Measurements from ENCODE around the gene LEAP2. TPM values are rescaled to one million over a fixed set of nuclear protein-coding genes. Genes with fewer than 3 reads are reported as not detected.

LEAP2 gene
- polyA plus RNA-seq, 1 of the 3 experiments (the other 2 are of a cell fraction): 0.64 TPM

DNA sequence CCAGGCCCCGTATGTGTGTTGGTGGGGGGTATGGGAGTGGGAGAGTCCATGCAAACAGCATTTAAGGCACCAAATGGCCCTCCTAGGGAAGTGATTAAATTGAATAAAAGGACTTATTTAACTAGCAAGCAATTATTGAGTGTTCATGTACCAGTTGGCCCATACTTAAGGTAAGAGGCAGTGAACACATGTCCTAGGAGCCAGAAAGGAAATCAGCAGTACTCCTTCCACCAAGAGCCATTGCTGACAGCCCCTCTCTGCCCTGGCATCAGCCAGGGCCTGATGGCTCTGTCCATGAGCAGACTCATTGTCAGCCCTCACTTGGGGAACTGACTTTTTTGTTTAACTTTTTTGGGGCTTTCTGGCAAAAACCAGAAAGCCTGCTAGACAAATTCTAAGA lies 32.6 kb upstream of the LEAP2 start (continued):
- TF ChIP-seq, protein P1, sequence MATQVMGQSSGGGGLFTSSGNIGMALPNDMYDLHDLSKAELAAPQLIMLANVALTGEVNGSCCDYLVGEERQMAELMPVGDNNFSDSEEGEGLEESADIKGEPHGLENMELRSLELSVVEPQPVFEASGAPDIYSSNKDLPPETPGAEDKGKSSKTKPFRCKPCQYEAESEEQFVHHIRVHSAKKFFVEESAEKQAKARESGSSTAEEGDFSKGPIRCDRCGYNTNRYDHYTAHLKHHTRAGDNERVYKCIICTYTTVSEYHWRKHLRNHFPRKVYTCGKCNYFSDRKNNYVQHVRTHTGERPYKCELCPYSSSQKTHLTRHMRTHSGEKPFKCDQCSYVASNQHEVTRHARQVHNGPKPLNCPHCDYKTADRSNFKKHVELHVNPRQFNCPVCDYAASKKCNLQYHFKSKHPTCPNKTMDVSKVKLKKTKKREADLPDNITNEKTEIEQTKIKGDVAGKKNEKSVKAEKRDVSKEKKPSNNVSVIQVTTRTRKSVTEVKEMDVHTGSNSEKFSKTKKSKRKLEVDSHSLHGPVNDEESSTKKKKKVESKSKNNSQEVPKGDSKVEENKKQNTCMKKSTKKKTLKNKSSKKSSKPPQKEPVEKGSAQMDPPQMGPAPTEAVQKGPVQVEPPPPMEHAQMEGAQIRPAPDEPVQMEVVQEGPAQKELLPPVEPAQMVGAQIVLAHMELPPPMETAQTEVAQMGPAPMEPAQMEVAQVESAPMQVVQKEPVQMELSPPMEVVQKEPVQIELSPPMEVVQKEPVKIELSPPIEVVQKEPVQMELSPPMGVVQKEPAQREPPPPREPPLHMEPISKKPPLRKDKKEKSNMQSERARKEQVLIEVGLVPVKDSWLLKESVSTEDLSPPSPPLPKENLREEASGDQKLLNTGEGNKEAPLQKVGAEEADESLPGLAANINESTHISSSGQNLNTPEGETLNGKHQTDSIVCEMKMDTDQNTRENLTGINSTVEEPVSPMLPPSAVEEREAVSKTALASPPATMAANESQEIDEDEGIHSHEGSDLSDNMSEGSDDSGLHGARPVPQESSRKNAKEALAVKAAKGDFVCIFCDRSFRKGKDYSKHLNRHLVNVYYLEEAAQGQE (IDR thresholded peaks at IDR 0.05; ENCODE audit: low read depth, low read length): no peak
- no peak for TF ChIP-seq JUND (IDR thresholded peaks at IDR 0.05)
- no peak for TF ChIP-seq YY1 (IDR thresholded peaks at IDR 0.05; ENCODE audit: low read depth)
- TF ChIP-seq, protein P2, sequence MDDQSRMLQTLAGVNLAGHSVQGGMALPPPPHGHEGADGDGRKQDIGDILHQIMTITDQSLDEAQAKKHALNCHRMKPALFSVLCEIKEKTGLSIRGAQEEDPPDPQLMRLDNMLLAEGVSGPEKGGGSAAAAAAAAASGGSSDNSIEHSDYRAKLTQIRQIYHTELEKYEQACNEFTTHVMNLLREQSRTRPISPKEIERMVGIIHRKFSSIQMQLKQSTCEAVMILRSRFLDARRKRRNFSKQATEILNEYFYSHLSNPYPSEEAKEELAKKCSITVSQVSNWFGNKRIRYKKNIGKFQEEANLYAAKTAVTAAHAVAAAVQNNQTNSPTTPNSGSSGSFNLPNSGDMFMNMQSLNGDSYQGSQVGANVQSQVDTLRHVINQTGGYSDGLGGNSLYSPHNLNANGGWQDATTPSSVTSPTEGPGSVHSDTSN (IDR thresholded peaks at IDR 0.05): no peak
- no peak for TF ChIP-seq MEF2A (IDR thresholded peaks at IDR 0.05; ENCODE audit: borderline replicate concordance, low read depth)

DNA sequence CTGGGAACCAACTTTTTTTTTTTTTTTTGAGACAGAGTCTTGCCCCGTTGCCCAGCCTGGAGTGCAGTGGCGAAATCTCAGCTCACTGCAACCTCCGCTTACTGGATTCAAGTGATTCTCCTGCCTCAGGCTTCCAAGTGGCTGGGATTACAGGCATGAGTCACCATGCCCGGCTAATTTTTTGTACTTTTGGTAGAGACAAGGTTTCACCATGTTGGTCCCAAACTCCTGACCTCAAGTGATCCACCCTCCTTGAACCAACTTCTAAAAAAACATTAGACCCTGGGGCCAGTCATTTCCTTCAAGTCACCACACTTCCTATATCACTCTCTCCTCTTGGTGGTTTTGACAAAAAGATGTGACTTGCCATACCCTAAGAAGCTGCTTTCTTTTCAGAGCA lies 32.2 kb upstream of the LEAP2 start:
- CTCF ChIA-PET: interaction anchor here (2.3 kb wide), 1 partner anchor 11 kb away, joined by 9 read pairs; the partner anchor contains the start of gene SHROOM1
- no peak overlapping the region for H3K9ac ChIP-seq
- no peaks in the 10 kb centered on the region for H3K79me2 ChIP-seq (ENCODE audit: insufficient read depth)
- H3F3A ChIP-seq (replicated peaks; ENCODE audit: insufficient read depth): no peaks in the 10 kb centered on the region
- H3K9me2 ChIP-seq: no peaks in the 10 kb centered on the region
- H3K36me3 ChIP-seq (replicated peaks in 1 of 2; ENCODE audit: control insufficient read depth in 1 of 2, insufficient read depth in 2 of 2, low read length in 1 of 2): no peaks in the 10 kb centered on the region
- no peak overlapping the region for H3K27ac ChIP-seq (ENCODE audit: low read depth in 2 of 2, low read length in 1 of 2)
- POLR2A ChIA-PET: no interaction called here
- DNase-seq: no peak
- H4K20me1 ChIP-seq (ENCODE audit: insufficient read depth): no peaks in the 10 kb centered on the region
- H3K4me2 ChIP-seq: no peak overlapping the region
- no peaks in the 10 kb centered on the region for H3K9me3 ChIP-seq
- no peak overlapping the region for H2AFZ ChIP-seq (ENCODE audit: low read depth)
- TF ChIP-seq SIN3A (IDR thresholded peaks at IDR 0.05; ENCODE audit: borderline replicate concordance, low read depth, low read length): no peak
- TF ChIP-seq, protein P3, sequence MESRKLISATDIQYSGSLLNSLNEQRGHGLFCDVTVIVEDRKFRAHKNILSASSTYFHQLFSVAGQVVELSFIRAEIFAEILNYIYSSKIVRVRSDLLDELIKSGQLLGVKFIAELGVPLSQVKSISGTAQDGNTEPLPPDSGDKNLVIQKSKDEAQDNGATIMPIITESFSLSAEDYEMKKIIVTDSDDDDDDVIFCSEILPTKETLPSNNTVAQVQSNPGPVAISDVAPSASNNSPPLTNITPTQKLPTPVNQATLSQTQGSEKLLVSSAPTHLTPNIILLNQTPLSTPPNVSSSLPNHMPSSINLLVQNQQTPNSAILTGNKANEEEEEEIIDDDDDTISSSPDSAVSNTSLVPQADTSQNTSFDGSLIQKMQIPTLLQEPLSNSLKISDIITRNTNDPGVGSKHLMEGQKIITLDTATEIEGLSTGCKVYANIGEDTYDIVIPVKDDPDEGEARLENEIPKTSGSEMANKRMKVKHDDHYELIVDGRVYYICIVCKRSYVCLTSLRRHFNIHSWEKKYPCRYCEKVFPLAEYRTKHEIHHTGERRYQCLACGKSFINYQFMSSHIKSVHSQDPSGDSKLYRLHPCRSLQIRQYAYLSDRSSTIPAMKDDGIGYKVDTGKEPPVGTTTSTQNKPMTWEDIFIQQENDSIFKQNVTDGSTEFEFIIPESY (IDR thresholded peaks at IDR 0.05; ENCODE audit: borderline replicate concordance, low read depth): no peak
- no peaks in the 10 kb centered on the region for H3K27me3 ChIP-seq (ENCODE audit: insufficient read depth)
- 91% methylated on average over 4 of the region's 4 CpGs for WGBS (ENCODE audit: low lambda C conversion rate)
- no peaks in the 10 kb centered on the region; a peak in 2 of 4 replicates for H3K4me1 ChIP-seq (ENCODE audit: control insufficient read depth in 1 of 2, insufficient read depth in 2 of 2, low read depth in 1 of 2, low read length in 1 of 2)
- no peak overlapping the region for H3K4me3 ChIP-seq (ENCODE audit: low read depth in 2 of 2, low read length in 1 of 2)

DNA sequence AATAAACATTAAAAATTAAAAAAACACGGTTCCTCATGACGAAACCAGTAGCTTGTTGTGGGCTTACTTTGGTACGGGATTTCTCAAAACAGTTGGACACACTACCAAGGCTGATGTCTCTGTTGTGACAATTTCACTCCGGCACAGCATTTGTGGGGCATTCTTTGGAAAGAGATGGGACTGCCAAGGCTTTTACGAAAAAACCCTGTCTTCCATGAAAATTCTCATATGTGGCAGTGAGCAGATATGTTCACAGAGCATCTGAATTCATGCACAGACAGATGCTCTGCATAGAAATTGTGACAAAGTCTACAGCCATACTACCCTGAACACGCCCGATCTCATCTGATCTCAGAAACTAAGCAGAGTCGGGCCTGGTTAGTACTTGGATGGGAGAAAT lies 25.2 kb upstream of the LEAP2 start:
- WGBS (ENCODE audit: low lambda C conversion rate): 89% methylated on average over 8 of the region's 8 CpGs
- TF ChIP-seq, protein P4, sequence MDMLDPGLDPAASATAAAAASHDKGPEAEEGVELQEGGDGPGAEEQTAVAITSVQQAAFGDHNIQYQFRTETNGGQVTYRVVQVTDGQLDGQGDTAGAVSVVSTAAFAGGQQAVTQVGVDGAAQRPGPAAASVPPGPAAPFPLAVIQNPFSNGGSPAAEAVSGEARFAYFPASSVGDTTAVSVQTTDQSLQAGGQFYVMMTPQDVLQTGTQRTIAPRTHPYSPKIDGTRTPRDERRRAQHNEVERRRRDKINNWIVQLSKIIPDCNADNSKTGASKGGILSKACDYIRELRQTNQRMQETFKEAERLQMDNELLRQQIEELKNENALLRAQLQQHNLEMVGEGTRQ (IDR thresholded peaks at IDR 0.05; ENCODE audit: borderline replicate concordance, low read depth, low read length): no peak
- TF ChIP-seq, protein P2 (IDR thresholded peaks at IDR 0.05): no peak
- TF ChIP-seq MEF2A (IDR thresholded peaks at IDR 0.05; ENCODE audit: borderline replicate concordance, low read depth) (no peak), ELF1 (IDR thresholded peaks at IDR 0.05) (no peak), FOXJ3 (CRISPR knock-in tag; IDR thresholded peaks at IDR 0.05) (no peak), EZH2phosphoT487 (IDR thresholded peaks at IDR 0.05; ENCODE audit: borderline replicate concordance, low read depth) (no peak), RAD21 (IDR thresholded peaks at IDR 0.05; ENCODE audit: low read length) (no peak)
- TF ChIP-seq, protein P5, sequence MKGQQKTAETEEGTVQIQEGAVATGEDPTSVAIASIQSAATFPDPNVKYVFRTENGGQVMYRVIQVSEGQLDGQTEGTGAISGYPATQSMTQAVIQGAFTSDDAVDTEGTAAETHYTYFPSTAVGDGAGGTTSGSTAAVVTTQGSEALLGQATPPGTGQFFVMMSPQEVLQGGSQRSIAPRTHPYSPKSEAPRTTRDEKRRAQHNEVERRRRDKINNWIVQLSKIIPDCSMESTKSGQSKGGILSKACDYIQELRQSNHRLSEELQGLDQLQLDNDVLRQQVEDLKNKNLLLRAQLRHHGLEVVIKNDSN (IDR thresholded peaks at IDR 0.05; ENCODE audit: borderline replicate concordance, low read depth): no peak
- Histone ChIP-seq H3K79me2 (ENCODE audit: insufficient read depth) (no peaks in the 10 kb centered on the region), H3K27ac (ENCODE audit: low read depth in 2 of 2, low read length in 1 of 2) (no peak overlapping the region), H3K4me3 (ENCODE audit: low read depth in 2 of 2, low read length in 1 of 2) (no peak overlapping the region), H3K36me3 (replicated peaks in 1 of 2; ENCODE audit: control insufficient read depth in 1 of 2, insufficient read depth in 2 of 2, low read length in 1 of 2) (no peaks in the 10 kb centered on the region), H3K9me3 (no peaks in the 10 kb centered on the region), H3K9ac (no peak overlapping the region), H4K20me1 (ENCODE audit: insufficient read depth) (no peaks in the 10 kb centered on the region), H3K27me3 (ENCODE audit: insufficient read depth) (no peaks in the 10 kb centered on the region), H2AFZ (ENCODE audit: low read depth) (no peak overlapping the region), H3K4me2 (no peak overlapping the region), H3F3A (replicated peaks; ENCODE audit: insufficient read depth) (no peaks in the 10 kb centered on the region), H3K9me2 (no peaks in the 10 kb centered on the region), H3K4me1 (ENCODE audit: control insufficient read depth in 1 of 2, insufficient read depth in 2 of 2, low read depth in 1 of 2, low read length in 1 of 2) (no peaks in the 10 kb centered on the region)
- no peak for DNase-seq
- CTCF ChIA-PET: no interaction called here
- POLR2A ChIA-PET: no interaction called here
